Measurements from ENCODE around the gene PCBP3. TPM values are rescaled to one million over a fixed set of nuclear protein-coding genes. Genes with fewer than 3 reads are reported as not detected.

The PCBP3 gene
- total RNA-seq, 2 donors from 2014 or later = 0.77 to 17.2 TPM

- Histone ChIP-seq H3K9me3 (no peaks in the 10 kb centered on the region), H3K4me1 (replicated peaks) (no peaks in the 10 kb centered on the region), H3K27me3 (replicated peaks; ENCODE audit: insufficient read depth) (no peaks in the 10 kb centered on the region), H3K36me3 (peaks cover 4 to 6% of the 10 kb centered on the region in 2 donors), H3K27ac (no peak overlapping the region), H3K4me3 (no peak overlapping the region)
- intact Hi-C loops (cut with DNase I) = no loop called here
- 88% methylated on average over 32 of the region's 32 CpGs for WGBS
- no peak for DNase-seq (ENCODE audit: low spot score)
- TF ChIP-seq CTCF (IDR thresholded peaks at IDR 0.05) (no peak), POLR2A (IDR thresholded peaks at IDR 0.05) (no peak), POLR2AphosphoS5 (IDR thresholded peaks at IDR 0.05) (no peak)
Measured at GRCh38 chr21:45989355-45990048, 346.0 kb downstream of the PCBP3 start.

GRCh38 chr21:45990049-45990711 is 346.7 kb downstream of the PCBP3 start:
- H3K27ac ChIP-seq = no peak overlapping the region
- H3K4me3 ChIP-seq = no peak overlapping the region
- H3K4me1 ChIP-seq (replicated peaks) = no peaks in the 10 kb centered on the region
- H3K36me3 ChIP-seq = peaks cover 4 to 6% of the 10 kb centered on the region in 2 donors
- no peak for TF ChIP-seq POLR2A (IDR thresholded peaks at IDR 0.05)
- TF ChIP-seq CTCF (IDR thresholded peaks at IDR 0.05) = no peak
- no peak for TF ChIP-seq POLR2AphosphoS5 (IDR thresholded peaks at IDR 0.05)
- DNase-seq (ENCODE audit: low spot score) = no peak
- H3K9me3 ChIP-seq = no peaks in the 10 kb centered on the region
- intact Hi-C loops (cut with DNase I) = no loop called here
- WGBS = 84% methylated on average over 28 of the region's 30 CpGs
- no peaks in the 10 kb centered on the region for H3K27me3 ChIP-seq (replicated peaks; ENCODE audit: insufficient read depth)

DNA sequence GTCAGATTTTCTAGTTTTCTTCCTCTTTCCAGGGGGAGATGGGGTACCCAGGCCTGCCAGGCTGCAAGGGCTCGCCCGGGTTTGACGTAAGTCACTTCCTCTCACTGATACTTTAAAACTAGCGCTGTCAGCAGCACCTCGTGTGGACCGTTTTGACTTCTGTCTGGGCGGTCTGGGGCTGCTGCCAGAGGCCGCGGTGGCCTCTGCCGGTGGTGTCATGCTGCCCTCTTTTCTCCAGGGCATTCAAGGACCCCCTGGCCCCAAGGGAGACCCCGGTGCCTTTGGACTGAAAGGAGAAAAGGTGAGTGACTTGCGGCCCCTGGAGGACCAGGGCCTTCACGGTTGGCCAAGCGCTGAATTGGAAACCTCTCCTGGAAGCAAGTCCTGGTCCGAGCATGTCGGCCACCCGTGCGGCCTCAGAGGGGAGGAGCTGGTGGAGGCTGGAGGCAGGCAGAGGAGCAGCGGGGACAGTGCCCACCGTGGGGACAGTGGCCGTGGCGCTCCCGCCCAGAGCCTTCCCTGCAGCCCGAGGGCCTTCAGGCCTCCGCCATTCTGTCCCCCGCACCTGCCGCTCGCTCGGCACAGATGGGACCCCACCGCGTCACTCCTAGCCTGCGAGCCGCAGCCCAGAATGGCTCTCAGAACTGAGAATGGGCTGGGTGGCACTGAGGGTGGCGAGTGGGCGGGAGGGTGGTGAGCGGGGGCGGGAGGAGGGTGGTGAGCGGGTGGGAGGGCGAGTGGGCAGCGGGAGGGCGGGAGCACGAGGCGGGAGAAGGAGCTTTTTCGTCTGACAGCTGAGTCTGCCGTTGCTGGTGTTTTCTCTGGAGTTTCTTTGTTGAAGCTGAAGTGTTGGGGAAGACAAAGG is 347.4 kb downstream of the PCBP3 start:
- DNase-seq (ENCODE audit: low spot score) = no peak
- Histone ChIP-seq H3K27me3 (replicated peaks; ENCODE audit: insufficient read depth) (no peaks in the 10 kb centered on the region), H3K9me3 (no peaks in the 10 kb centered on the region), H3K36me3 (peaks cover 0 to 6% of the 10 kb centered on the region in 2 donors), H3K4me3 (no peak overlapping the region), H3K27ac (no peak overlapping the region), H3K4me1 (replicated peaks) (no peaks in the 10 kb centered on the region)
- 80% methylated on average over 45 of the region's 45 CpGs for WGBS
- intact Hi-C loops (cut with DNase I) = no loop called here
- TF ChIP-seq POLR2A (IDR thresholded peaks at IDR 0.05) (no peak), POLR2AphosphoS5 (IDR thresholded peaks at IDR 0.05) (no peak), CTCF (IDR thresholded peaks at IDR 0.05) (no peak)

- no peak for DNase-seq (ENCODE audit: low spot score)
- WGBS = 80% methylated on average over 18 of the region's 18 CpGs
- intact Hi-C loops (cut with DNase I) = no loop called here
- Histone ChIP-seq H3K4me3 (no peak overlapping the region), H3K4me1 (replicated peaks) (no peaks in the 10 kb centered on the region), H3K36me3 (peaks cover 0 to 6% of the 10 kb centered on the region in 2 donors), H3K9me3 (no peaks in the 10 kb centered on the region), H3K27me3 (replicated peaks; ENCODE audit: insufficient read depth) (no peaks in the 10 kb centered on the region), H3K27ac (no peak overlapping the region)
- TF ChIP-seq POLR2A (IDR thresholded peaks at IDR 0.05) (no peak), CTCF (IDR thresholded peaks at IDR 0.05) (no peak), POLR2AphosphoS5 (IDR thresholded peaks at IDR 0.05) (no peak)
Measured at GRCh38 chr21:45991606-45992300, 348.2 kb downstream of the PCBP3 start.

Other genes with a start within 250 kb of the PCBP3 start
- gene COL18A1, start 238.6 kb upstream of the PCBP3 start, total RNA-seq = 100 to 1,000 TPM in 1 of 2 donors, 10 to 100 TPM in 1; 56.2 to 229 TPM
- 10 to 100 TPM; 12.2 to 15.5 TPM for gene SLC19A1, start 101.3 kb upstream of the PCBP3 start, total RNA-seq